Measurements from ENCODE around the gene DNAJC1. TPM values are rescaled to one million over a fixed set of nuclear protein-coding genes. Genes with fewer than 3 reads are reported as not detected.

The DNAJC1 gene
- total and polyA plus RNA-seq, 4 donors, result 21.2 to 48.1 (median 32.5) TPM

- TF ChIP-seq, protein P1, sequence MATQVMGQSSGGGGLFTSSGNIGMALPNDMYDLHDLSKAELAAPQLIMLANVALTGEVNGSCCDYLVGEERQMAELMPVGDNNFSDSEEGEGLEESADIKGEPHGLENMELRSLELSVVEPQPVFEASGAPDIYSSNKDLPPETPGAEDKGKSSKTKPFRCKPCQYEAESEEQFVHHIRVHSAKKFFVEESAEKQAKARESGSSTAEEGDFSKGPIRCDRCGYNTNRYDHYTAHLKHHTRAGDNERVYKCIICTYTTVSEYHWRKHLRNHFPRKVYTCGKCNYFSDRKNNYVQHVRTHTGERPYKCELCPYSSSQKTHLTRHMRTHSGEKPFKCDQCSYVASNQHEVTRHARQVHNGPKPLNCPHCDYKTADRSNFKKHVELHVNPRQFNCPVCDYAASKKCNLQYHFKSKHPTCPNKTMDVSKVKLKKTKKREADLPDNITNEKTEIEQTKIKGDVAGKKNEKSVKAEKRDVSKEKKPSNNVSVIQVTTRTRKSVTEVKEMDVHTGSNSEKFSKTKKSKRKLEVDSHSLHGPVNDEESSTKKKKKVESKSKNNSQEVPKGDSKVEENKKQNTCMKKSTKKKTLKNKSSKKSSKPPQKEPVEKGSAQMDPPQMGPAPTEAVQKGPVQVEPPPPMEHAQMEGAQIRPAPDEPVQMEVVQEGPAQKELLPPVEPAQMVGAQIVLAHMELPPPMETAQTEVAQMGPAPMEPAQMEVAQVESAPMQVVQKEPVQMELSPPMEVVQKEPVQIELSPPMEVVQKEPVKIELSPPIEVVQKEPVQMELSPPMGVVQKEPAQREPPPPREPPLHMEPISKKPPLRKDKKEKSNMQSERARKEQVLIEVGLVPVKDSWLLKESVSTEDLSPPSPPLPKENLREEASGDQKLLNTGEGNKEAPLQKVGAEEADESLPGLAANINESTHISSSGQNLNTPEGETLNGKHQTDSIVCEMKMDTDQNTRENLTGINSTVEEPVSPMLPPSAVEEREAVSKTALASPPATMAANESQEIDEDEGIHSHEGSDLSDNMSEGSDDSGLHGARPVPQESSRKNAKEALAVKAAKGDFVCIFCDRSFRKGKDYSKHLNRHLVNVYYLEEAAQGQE (IDR thresholded peaks at IDR 0.05), result no peak
- TF ChIP-seq HNF4A (conservative IDR thresholded peaks at IDR 0.05) (no peak), HNF4G (IDR thresholded peaks at IDR 0.05) (no peak), RXRA (IDR thresholded peaks at IDR 0.05) (no peak), JUND (IDR thresholded peaks at IDR 0.05) (no peak), GABPA (IDR thresholded peaks at IDR 0.05 in 1 of 2, conservative IDR thresholded peaks at IDR 0.05 in 1 of 2) (no peak), FOXA2 (IDR thresholded peaks at IDR 0.05) (no peak), YY1 (IDR thresholded peaks at IDR 0.05) (no peak)
- TF ChIP-seq, protein P2, sequence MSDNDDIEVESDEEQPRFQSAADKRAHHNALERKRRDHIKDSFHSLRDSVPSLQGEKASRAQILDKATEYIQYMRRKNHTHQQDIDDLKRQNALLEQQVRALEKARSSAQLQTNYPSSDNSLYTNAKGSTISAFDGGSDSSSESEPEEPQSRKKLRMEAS (IDR thresholded peaks at IDR 0.05), result no peak
Measured at GRCh38 chr10:21962358-21962757, 41.2 kb downstream of the DNAJC1 start (continued).

GRCh38 chr10:21961847-21962246, 41.7 kb downstream of the DNAJC1 start:
- no peaks in the 10 kb centered on the region for H3K9me3 ChIP-seq (ENCODE audit: control insufficient read depth in 4 of 4, low read length in 3 of 4)
- H3K27ac ChIP-seq (ENCODE audit: low read depth in 1 of 2, low read length in 2 of 2), result no peak overlapping the region
- H3K9ac ChIP-seq (ENCODE audit: low read depth in 1 of 2, low read length in 2 of 2), result no peak overlapping the region
- no peaks in the 10 kb centered on the region for H3K4me1 ChIP-seq (ENCODE audit: control insufficient read depth in 4 of 4, insufficient read depth in 4 of 4, low read length in 3 of 4)
- H3K4me3 ChIP-seq (ENCODE audit: low read depth in 1 of 3, low read length in 3 of 3), result no peak overlapping the region
- DNase-seq (ENCODE audit: low spot score), result no peak
- H3K27me3 ChIP-seq (ENCODE audit: control insufficient read depth in 4 of 4, insufficient read depth in 4 of 4, low read length in 3 of 4), result no peaks in the 10 kb centered on the region
- no peaks in the 10 kb centered on the region for H3K36me3 ChIP-seq (ENCODE audit: control insufficient read depth in 4 of 4, insufficient read depth in 3 of 4, low read depth in 1 of 4, low read length in 3 of 4)
- no peak for TF ChIP-seq HNF4A (conservative IDR thresholded peaks at IDR 0.05)
- TF ChIP-seq YY1 (IDR thresholded peaks at IDR 0.05), result no peak
- TF ChIP-seq, protein P3, sequence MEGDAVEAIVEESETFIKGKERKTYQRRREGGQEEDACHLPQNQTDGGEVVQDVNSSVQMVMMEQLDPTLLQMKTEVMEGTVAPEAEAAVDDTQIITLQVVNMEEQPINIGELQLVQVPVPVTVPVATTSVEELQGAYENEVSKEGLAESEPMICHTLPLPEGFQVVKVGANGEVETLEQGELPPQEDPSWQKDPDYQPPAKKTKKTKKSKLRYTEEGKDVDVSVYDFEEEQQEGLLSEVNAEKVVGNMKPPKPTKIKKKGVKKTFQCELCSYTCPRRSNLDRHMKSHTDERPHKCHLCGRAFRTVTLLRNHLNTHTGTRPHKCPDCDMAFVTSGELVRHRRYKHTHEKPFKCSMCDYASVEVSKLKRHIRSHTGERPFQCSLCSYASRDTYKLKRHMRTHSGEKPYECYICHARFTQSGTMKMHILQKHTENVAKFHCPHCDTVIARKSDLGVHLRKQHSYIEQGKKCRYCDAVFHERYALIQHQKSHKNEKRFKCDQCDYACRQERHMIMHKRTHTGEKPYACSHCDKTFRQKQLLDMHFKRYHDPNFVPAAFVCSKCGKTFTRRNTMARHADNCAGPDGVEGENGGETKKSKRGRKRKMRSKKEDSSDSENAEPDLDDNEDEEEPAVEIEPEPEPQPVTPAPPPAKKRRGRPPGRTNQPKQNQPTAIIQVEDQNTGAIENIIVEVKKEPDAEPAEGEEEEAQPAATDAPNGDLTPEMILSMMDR (IDR thresholded peaks at IDR 0.05; ENCODE audit: low read depth, low read length, missing input control), result no peak
- no peak for TF ChIP-seq RAD21 (IDR thresholded peaks at IDR 0.05)
- TF ChIP-seq RXRA (IDR thresholded peaks at IDR 0.05), result no peak
- no peak for TF ChIP-seq NR2F2 (IDR thresholded peaks at IDR 0.05)
- no peak for TF ChIP-seq FOXA2 (IDR thresholded peaks at IDR 0.05)
- TF ChIP-seq FOXA1 (IDR thresholded peaks at IDR 0.05), result no peak
- TF ChIP-seq, protein P1 (IDR thresholded peaks at IDR 0.05), result no peak
- TF ChIP-seq EGR1 (IDR thresholded peaks at IDR 0.05; ENCODE audit: low read depth in 2 of 2), result no peak
- TF ChIP-seq JUND (IDR thresholded peaks at IDR 0.05), result no peak
- no peak for TF ChIP-seq ATF3 (IDR thresholded peaks at IDR 0.05)

All from liver (tissue), 9 donors.